ENCODE measurements around the gene SKIC2. TPM values are rescaled to one million over a fixed set of nuclear protein-coding genes. Genes with fewer than 3 reads are reported as not detected.

The SKIC2 gene
- total RNA-seq, 1 experiment from 2014 or later: 64.2 TPM

- TF ChIP-seq, protein P1, sequence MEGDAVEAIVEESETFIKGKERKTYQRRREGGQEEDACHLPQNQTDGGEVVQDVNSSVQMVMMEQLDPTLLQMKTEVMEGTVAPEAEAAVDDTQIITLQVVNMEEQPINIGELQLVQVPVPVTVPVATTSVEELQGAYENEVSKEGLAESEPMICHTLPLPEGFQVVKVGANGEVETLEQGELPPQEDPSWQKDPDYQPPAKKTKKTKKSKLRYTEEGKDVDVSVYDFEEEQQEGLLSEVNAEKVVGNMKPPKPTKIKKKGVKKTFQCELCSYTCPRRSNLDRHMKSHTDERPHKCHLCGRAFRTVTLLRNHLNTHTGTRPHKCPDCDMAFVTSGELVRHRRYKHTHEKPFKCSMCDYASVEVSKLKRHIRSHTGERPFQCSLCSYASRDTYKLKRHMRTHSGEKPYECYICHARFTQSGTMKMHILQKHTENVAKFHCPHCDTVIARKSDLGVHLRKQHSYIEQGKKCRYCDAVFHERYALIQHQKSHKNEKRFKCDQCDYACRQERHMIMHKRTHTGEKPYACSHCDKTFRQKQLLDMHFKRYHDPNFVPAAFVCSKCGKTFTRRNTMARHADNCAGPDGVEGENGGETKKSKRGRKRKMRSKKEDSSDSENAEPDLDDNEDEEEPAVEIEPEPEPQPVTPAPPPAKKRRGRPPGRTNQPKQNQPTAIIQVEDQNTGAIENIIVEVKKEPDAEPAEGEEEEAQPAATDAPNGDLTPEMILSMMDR (conservative IDR thresholded peaks at IDR 0.05; ENCODE audit: low read depth, low read length): no peak
- no peak for TF ChIP-seq EZH2 (IDR thresholded peaks at IDR 0.05; ENCODE audit: borderline replicate concordance, low read depth, low read length, poor library complexity, severe bottlenecking)
- Histone ChIP-seq H3K27me3 (replicated peaks; ENCODE audit: insufficient read depth, low read depth, low read length, poor library complexity) (no peaks in the 10 kb centered on the region), H3K9me3 (ENCODE audit: low read depth, low read length, poor library complexity, severe bottlenecking) (no peaks in the 10 kb centered on the region), H3K4me1 (ENCODE audit: insufficient read depth, low read length, poor library complexity, severe bottlenecking) (peaks cover 11% of the 10 kb centered on the region), H3K4me3 (ENCODE audit: low read depth, low read length, poor library complexity, severe bottlenecking) (no peak overlapping the region), H3K36me3 (ENCODE audit: insufficient read depth, low read length, poor library complexity, severe bottlenecking) (peaks cover 40% of the 10 kb centered on the region), H3K27ac (ENCODE audit: low read depth, low read length, poor library complexity, severe bottlenecking) (no peak overlapping the region)
- ChIA-PET CTCF (no interaction called here), POLR2A (ENCODE audit: low non-redundant PET) (no interaction called here)
- DNase-seq (ENCODE audit: low spot score): no peak
- intact Hi-C loops (cut with micrococcal nuclease; ENCODE audit: unreplicated experiment): no loop called here
- BruUV-seq (replicated peaks): no TSS peak
Observed at GRCh38 chr6:31967926-31968320, 8.9 kb downstream of the SKIC2 start.

DNA sequence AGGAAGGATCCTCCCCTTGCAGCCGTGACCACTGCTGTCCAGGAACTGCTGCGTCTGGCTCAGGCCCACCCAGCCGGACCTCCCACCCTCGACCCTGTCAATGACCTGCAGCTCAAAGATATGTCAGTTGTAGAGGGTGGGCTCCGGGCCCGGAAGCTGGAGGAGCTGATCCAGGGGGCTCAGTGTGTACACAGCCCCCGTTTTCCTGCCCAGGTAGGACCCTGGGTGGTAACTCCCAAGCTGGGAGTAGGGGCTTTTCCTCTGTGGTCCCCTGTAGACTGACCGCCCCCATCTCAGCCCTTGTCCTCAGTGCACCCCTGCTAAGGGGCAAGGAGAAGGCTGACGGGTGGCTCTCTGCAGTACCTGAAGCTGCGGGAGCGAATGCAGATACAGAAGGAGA lies 9.4 kb downstream of the SKIC2 start:
- TF ChIP-seq EZH2 (IDR thresholded peaks at IDR 0.05; ENCODE audit: borderline replicate concordance, low read depth, low read length, poor library complexity, severe bottlenecking): no peak
- TF ChIP-seq, protein P1 (conservative IDR thresholded peaks at IDR 0.05; ENCODE audit: low read depth, low read length): no peak
- H3K36me3 ChIP-seq (ENCODE audit: insufficient read depth, low read length, poor library complexity, severe bottlenecking): peaks cover 40% of the 10 kb centered on the region
- DNase-seq (ENCODE audit: low spot score): no peak
- no peak overlapping the region for H3K4me3 ChIP-seq (ENCODE audit: low read depth, low read length, poor library complexity, severe bottlenecking)
- no TSS peak for BruUV-seq (replicated peaks)
- H3K27ac ChIP-seq (ENCODE audit: low read depth, low read length, poor library complexity, severe bottlenecking): no peak overlapping the region
- CTCF ChIA-PET: no interaction called here
- POLR2A ChIA-PET (ENCODE audit: low non-redundant PET): no interaction called here
- peaks cover 15% of the 10 kb centered on the region for H3K4me1 ChIP-seq (ENCODE audit: insufficient read depth, low read length, poor library complexity, severe bottlenecking)
- no peaks in the 10 kb centered on the region for H3K9me3 ChIP-seq (ENCODE audit: low read depth, low read length, poor library complexity, severe bottlenecking)
- H3K27me3 ChIP-seq (replicated peaks; ENCODE audit: insufficient read depth, low read depth, low read length, poor library complexity): no peaks in the 10 kb centered on the region
- intact Hi-C loops (cut with micrococcal nuclease; ENCODE audit: unreplicated experiment): no loop called here

DNA sequence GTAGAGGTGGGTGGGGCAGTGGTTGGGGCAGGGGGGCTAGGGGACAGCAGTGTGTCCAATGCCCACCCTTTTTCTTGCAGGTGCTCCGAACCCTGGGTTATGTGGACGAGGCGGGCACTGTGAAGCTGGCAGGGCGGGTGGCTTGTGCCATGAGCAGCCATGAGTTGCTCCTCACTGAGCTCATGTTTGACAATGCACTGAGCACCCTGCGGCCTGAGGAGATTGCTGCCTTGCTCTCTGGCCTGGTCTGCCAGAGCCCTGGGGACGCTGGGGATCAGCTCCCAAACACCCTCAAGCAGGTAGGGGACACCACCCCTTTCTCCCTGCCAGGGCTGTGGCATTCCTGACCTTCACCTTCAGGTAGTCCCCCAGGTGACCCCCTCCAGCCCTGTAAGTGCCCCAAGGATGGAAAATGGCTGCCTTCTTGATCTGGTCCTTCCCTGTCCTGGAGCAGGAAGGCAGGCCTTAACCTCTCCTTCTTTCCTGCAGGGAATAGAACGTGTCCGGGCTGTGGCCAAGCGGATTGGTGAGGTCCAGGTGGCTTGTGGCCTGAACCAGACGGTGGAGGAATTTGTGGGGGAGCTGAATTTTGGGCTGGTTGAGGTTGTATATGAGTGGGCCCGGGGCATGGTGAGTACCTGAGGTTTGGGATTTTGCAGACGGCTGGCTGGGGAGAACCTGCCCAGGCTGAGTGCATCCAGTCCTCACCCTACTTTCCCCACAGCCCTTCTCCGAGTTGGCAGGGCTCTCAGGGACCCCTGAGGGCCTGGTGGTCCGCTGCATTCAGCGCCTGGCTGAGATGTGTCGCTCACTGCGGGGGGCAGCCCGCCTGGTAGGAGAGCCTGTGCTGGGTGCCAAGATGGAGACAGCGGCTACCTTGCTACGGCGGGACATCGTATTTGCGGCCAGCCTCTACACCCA lies 10.1 kb downstream of the SKIC2 start:
- Histone ChIP-seq H3K27me3 (replicated peaks; ENCODE audit: insufficient read depth, low read depth, low read length, poor library complexity) (no peaks in the 10 kb centered on the region), H3K4me1 (ENCODE audit: insufficient read depth, low read length, poor library complexity, severe bottlenecking) (peaks cover 19% of the 10 kb centered on the region), H3K27ac (ENCODE audit: low read depth, low read length, poor library complexity, severe bottlenecking) (no peak overlapping the region), H3K9me3 (ENCODE audit: low read depth, low read length, poor library complexity, severe bottlenecking) (no peaks in the 10 kb centered on the region), H3K36me3 (ENCODE audit: insufficient read depth, low read length, poor library complexity, severe bottlenecking) (peaks cover 40% of the 10 kb centered on the region), H3K4me3 (ENCODE audit: low read depth, low read length, poor library complexity, severe bottlenecking) (no peak overlapping the region)
- CTCF ChIA-PET: no interaction called here
- no peak for DNase-seq (ENCODE audit: low spot score)
- intact Hi-C loops (cut with micrococcal nuclease; ENCODE audit: unreplicated experiment): no loop called here
- POLR2A ChIA-PET (ENCODE audit: low non-redundant PET): interaction anchor here (0.6 kb wide), 1 partner anchor 329 kb away, joined by 3 read pairs; no protein-coding TSS in a partner anchor
- BruUV-seq (replicated peaks): no TSS peak
- TF ChIP-seq EZH2 (IDR thresholded peaks at IDR 0.05; ENCODE audit: borderline replicate concordance, low read depth, low read length, poor library complexity, severe bottlenecking): no peak
- TF ChIP-seq, protein P1 (conservative IDR thresholded peaks at IDR 0.05; ENCODE audit: low read depth, low read length): no peak

All from A673 (cell line).